Aorta (tissue), 5 donors: Measurements from ENCODE around the gene CD200. TPM values are rescaled to one million over a fixed set of nuclear protein-coding genes. Genes with fewer than 3 reads are reported as not detected.
"Not testable (repeated sequence)": the region's sequence is repeated elsewhere in the genome, so short reads cannot be mapped to it uniquely, and the experiment has no call there.

Source experiments
- ATAC-seq: fragments of 200-7000 bp; cut with Tn5 transposase; one replicate; pipeline ENCODE4 v1.9.1; 2022; ENCODE audit warnings: moderate library complexity; ENCODE audit not compliant: low FRiP score
- DNase-seq, 2 donors: peaks; one replicate each; pipeline ENCODE4 v3.0.0-alpha.2; 2020
- H3K27ac ChIP-seq, 2 donors: one replicate each; pipeline ENCODE4 v1.5.1; 2013; ENCODE audit warnings: low read length in 2 of 2, mild to moderate bottlenecking in 2 of 2, moderate library complexity in 2 of 2, control low read depth in 1 of 2, inconsistent platforms in 1 of 2, low read depth in 1 of 2
- H3K27me3 ChIP-seq, 2 donors: one replicate each; pipeline ENCODE4 v1.6.1; 2013; ENCODE audit warnings: control low read depth in 1 of 2, low read length in 1 of 2, mild to moderate bottlenecking in 1 of 2, moderate library complexity in 1 of 2; ENCODE audit not compliant: insufficient read depth in 2 of 2, control insufficient read depth in 1 of 2
- H3K36me3 ChIP-seq, 2 donors: one replicate each; pipeline ENCODE4 v1.6.1; 2013; ENCODE audit warnings: control low read depth in 1 of 2, low read length in 1 of 2, mild to moderate bottlenecking in 1 of 2; ENCODE audit not compliant: insufficient read depth in 2 of 2, control insufficient read depth in 1 of 2
- H3K4me1 ChIP-seq, 2 donors: one replicate each; pipeline ENCODE4 v1.6.1; 2013; ENCODE audit warnings: low read length in 2 of 2, control low read depth in 1 of 2, mild to moderate bottlenecking in 1 of 2, moderate library complexity in 1 of 2; ENCODE audit not compliant: insufficient read depth in 2 of 2, control insufficient read depth in 1 of 2
- H3K4me3 ChIP-seq, 2 donors: one replicate each; pipeline ENCODE4 v1.5.1; 2013; ENCODE audit warnings: low read length in 2 of 2, control low read depth in 1 of 2, mild to moderate bottlenecking in 1 of 2
- H3K9me3 ChIP-seq: one replicate; pipeline ENCODE4 v1.6.1; 2013; ENCODE audit warnings: mild to moderate bottlenecking, low read length; ENCODE audit not compliant: control insufficient read depth
- WGBS, 2 donors: extraction: QIAGEN DNeasy Blood & Tissue Kit; methylation state at CpG; one replicate each; pipeline ENCODE4 v1.1.7; 2013; 5-methylcytosine and 5-hydroxymethylcytosine counted together
- intact Hi-C, 2 donors: fragments of 100-400 bp; cut with DNase I; formaldehyde crosslinking; loops; one replicate each; pipeline versions ENCODE4 v1.14.2 to v1.15.0; 2022
- polyA plus RNA-seq, 2 donors: library from polyadenylated mRNA; stranded (reverse); fragments of 200-250 nt; gene quantifications; one replicate each; pipeline ENCODE4 v1.2.3, GENCODE V29; 2013
- total RNA-seq, 2 donors: library from RNA; stranded (reverse); fragmentation: NEBNext Ultra II Directional; extraction: Animal tissue kit (Norgen Biotek cat#: 25700); gene quantifications; one replicate each; pipeline ENCODE4 v1.2.1, GENCODE V29; 2021
- donor health status: healthy with polysubstance abuse.
- donor health status: Bipolar disorder and iron deficiency.
- donor health status: DM: no; HTN: no; CAD: no.
- donor health status: DM: no; HTN: no; CAD: no.
- donor health status: DM: yes; HTN: yes; CAD: no.

CD200 gene
- total and polyA plus RNA-seq, 4 donors, result 15.8 to 45.3 (median 29.9) TPM

DNA sequence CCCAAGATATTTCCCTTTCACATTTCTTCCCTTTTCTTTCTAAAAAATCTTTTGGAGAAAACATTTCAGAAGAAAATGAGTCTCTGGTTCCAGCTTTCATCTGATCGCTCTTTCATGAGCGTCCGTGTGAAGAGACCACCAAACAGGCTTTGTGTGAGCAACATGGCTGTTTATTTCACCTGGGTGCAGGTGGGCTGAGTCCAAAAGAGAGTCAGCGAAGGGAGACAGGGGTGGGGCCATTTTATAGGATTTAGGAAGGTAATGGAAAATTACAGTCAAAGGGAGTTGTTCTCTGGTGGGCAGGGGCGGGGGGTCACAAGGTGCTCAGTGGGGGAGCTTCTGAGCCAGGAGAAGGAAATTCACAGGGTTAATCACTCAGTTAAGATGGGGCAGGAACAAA is 67.4 kb downstream of the CD200 start:
- WGBS, 2 donors, result 97 to 98% methylated on average over 5 of the region's 5 CpGs

DNA sequence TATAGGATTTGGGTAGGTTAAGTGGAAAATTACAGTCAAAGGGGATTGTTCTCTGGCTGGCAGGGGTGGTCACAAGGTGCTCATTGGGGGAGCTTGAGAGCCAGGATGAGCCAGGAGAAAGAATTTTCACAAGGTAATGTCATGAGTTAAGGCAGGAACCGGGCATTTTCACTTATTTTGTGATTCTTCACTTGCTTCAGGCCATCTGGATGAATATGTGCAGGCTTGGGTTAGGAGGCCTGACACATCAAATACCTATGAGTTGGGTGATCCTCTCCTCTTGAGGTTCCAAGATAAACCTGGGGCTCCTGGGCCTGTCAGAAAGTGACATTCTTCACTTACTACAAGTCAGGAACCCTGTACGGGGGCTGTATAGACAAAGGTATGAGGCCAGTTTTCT is 68.7 kb downstream of the CD200 start:
- H3K4me1 ChIP-seq, result no peaks in the 10 kb centered on the region

More for the DNA sequence above, 67.4 kb downstream of the CD200 start:
- intact Hi-C loops, DNase-seq, ATAC-seq, H3K9me3 ChIP-seq, H3K27ac ChIP-seq, H3K4me1 ChIP-seq, H3K27me3 ChIP-seq, H3K4me3 ChIP-seq, H3K36me3 ChIP-seq: not testable (repeated sequence)

DNA sequence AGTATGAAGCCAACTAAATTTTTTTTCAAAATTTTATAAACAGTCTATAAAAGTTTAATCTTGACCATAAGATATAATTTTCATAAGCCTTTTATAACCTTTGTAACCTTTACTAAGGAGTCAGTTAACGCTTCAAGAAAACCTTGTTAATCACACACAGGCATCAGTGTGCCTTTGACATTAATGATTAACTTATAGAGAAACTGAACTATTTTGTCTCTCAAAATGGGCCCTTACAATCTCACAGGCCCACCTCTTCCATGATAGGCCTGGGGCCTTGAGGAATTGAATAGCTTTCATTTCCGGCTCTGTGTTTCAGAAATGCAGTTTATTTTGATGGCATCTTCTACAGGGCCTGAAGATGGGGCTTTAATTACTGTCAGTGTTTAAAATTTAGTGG is 70.1 kb downstream of the CD200 start:
- no peak overlapping the region for H3K4me3 ChIP-seq
- H3K27ac ChIP-seq, result no peak overlapping the region
- peaks cover 0 to 8% of the 10 kb centered on the region in 2 donors for H3K4me1 ChIP-seq
- ATAC-seq, result no peak
- no peaks in the 10 kb centered on the region for H3K9me3 ChIP-seq
- H3K36me3 ChIP-seq, result no peaks in the 10 kb centered on the region
- no peaks in the 10 kb centered on the region for H3K27me3 ChIP-seq
- intact Hi-C loops, result no loop called here
- 94 to 98% methylated on average over 2 of the region's 2 CpGs for WGBS, 2 donors
- no peak for DNase-seq

More for the DNA sequence above, 68.7 kb downstream of the CD200 start:
- 75 to 82% methylated on average over 2 of the region's 2 CpGs for WGBS, 2 donors
- H3K36me3 ChIP-seq, result no peaks in the 10 kb centered on the region
- H3K27me3 ChIP-seq, result no peaks in the 10 kb centered on the region
- DNase-seq, result no peak
- H3K9me3 ChIP-seq, result no peaks in the 10 kb centered on the region
- no peak overlapping the region for H3K4me3 ChIP-seq
- intact Hi-C loops, result no loop called here
- no peak overlapping the region for H3K27ac ChIP-seq
- no peak for ATAC-seq

DNA sequence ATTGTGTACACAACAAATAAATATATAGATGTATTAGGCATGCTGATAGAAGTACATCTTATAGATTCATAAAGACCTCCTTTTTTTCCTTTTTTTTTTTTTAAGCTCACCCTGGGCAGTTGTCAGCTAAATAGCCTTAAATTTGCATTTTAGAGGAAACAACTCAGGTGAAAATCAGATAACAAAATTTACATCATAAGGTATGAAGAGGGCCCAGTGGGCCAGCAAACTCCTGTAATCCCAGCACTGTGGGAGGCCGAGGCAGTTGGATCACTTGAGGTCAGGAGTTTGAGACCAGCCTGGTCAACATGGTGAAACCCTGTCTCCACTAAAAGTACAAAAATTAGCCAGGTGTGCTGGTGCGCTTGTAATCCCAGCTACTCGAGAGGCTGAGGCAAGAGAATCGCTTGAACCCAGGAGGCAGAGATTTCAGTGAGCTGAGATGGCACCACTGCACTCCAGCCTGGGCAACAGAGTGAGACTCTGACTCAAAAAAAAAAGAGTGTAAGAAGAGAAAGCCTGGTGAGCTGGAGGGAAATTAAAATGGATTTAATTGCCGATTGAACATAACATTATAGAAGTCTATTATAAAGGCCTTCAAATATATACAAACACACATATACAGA is 72.1 kb downstream of the CD200 start:
- H3K4me1 ChIP-seq, DNase-seq, H3K9me3 ChIP-seq, H3K27me3 ChIP-seq, H3K27ac ChIP-seq, H3K4me3 ChIP-seq, H3K36me3 ChIP-seq, ATAC-seq: not testable (repeated sequence)
- intact Hi-C loops, result loop anchor here in 1 of 2 donors (5.0 kb wide), 2 partner anchors 42 to 68 kb away; no protein-coding TSS in a partner anchor
- 91 to 94% methylated on average over 5 of the region's 5 CpGs for WGBS, 2 donors

DNA sequence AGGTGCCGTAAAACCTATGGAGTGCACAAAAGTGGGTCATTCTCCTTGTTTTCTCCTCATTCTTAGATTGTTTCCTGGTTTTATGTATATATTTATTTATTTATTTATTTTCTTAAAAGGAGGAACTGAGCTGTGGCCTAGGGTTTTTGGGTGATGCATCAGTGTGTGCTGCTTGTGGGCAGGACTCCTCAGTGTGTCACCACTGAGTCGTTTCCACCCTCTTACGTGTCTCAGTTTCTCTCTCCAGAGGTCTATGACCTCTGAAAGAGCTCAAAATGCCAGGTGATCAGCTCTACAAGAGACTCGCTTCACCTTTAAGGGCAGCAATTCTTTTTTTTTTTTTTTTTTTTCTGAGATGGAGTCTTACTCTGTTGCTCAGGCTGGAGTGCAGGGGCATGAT is 72.9 kb downstream of the CD200 start:
- no peaks in the 10 kb centered on the region for H3K27me3 ChIP-seq
- ATAC-seq, result no peak
- H3K9me3 ChIP-seq, result no peaks in the 10 kb centered on the region
- H3K36me3 ChIP-seq, result no peaks in the 10 kb centered on the region
- intact Hi-C loops, result loop anchor here in 1 of 2 donors (5.0 kb wide), 2 partner anchors 41 to 69 kb away; no protein-coding TSS in a partner anchor
- DNase-seq, result no peak
- H3K4me1 ChIP-seq, result peaks cover 0 to 8% of the 10 kb centered on the region in 2 donors
- H3K4me3 ChIP-seq, result no peak overlapping the region
- WGBS, 2 donors, result 85 to 90% methylated on average over 4 of the region's 4 CpGs
- no peak overlapping the region for H3K27ac ChIP-seq

DNA sequence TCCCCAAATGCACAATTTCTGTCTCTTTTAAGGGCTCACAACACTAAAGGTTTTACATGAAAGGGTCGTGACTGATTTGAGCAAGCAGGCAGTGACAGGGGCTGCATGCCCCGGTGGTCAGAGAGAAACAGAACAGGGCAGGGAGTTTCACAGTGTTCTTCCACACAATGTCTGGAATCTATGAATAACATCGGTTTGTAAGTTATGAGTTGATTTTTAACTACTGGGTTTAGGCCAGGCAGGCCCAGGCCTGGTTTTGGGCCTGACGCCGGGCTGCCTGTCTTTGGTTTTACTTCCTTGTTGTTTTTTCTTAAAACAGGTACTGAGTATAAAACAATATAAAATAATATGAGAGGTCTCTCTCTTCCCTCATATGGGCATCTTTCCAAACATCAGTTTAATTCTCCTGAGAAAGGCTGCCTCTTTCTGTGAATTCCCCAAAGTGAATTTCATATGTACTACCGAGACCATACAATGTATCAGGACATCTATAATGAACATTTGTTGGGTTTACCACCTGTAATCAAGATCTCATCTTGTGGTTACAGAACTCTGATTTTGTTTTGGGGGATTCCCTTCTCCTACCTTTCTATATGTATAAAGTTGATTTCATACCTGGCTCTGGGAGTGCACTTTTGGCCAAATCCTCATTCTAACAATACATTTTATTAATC is 74.4 kb downstream of the CD200 start:
- WGBS, 2 donors, result 10 to 12% methylated on average over 6 of the region's 6 CpGs
- peaks cover 2 to 8% of the 10 kb centered on the region in 2 donors for H3K4me1 ChIP-seq
- H3K27me3 ChIP-seq, result no peaks in the 10 kb centered on the region
- ATAC-seq (no peak), DNase-seq (no peak)
- H3K27ac ChIP-seq, result peak overlapping the region; percentile 67 to 87
- H3K36me3 ChIP-seq, result no peaks in the 10 kb centered on the region
- H3K4me3 ChIP-seq, result no peak overlapping the region
- H3K9me3 ChIP-seq, result no peaks in the 10 kb centered on the region
- intact Hi-C loops, result loop anchor here in 1 of 2 donors (5.0 kb wide), 2 partner anchors 40 to 70 kb away; no protein-coding TSS in a partner anchor

DNA sequence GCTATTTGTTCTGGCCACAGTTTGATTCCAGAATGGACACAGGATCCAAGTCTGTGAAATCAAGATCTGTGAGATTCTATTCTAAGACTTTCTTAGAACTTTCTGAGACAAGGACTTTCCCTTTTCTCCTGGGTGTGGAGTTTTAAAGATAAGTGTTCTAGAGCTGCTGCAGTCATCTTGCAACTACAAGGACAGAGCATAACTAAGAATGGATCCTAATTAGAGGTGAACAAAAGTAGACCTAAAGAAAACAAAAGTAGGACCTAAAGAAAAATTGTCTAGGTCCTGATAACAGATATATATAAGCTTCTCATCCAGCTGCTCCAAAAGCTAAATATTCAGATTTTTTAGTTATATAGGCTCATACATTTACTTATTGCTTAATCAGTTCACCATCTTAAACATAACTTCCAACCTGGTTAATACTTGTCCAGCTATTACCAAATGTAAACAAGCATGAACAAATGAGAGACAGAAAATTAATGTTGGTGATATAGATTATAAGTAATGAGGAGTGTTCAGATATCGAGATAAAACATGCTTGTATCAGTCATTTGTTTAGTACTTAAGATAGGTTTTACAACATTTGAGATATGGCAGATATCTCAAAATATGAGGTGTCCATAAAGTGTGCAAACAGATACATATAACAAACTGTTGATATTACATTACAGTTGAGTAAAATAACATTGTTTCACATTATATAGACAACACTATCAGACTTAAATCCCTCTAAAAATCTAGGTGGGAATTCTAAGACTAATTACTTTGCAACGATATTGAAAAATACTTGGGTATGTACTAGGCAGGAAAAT is 75.1 kb downstream of the CD200 start:
- ATAC-seq, result no peak
- DNase-seq, result no peak
- Histone ChIP-seq H3K27ac (peak overlapping the region in 1 of 2 donors; percentile 87), H3K27me3 (no peaks in the 10 kb centered on the region), H3K9me3 (no peaks in the 10 kb centered on the region), H3K4me3 (no peak overlapping the region), H3K36me3 (no peaks in the 10 kb centered on the region), H3K4me1 (peaks cover 2 to 8% of the 10 kb centered on the region in 2 donors)
- WGBS, 2 donors, result 96 to 97% methylated on average over 2 of the region's 2 CpGs
- intact Hi-C loops, result loop anchor here in 1 of 2 donors (5.0 kb wide), 2 partner anchors 39 to 71 kb away; no protein-coding TSS in a partner anchor

DNA sequence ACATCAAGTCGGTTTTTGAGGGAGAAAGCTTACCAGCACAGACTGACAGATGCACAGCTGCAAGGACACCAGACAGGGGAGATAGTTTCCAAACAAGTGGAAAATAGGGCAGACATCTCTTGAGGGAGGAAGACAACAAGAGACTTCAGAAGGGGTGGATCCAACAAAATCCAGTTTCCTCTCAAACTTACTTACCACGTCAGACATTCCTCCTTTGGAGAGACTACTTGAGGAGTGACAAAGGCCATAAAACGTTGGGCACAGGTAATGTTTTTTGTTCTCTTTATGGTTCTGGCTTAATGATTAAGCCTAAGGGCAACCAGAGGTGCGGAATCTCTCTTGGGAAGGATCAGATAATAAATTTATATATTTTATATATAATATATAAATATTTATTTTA is 76.1 kb downstream of the CD200 start:
- intact Hi-C loops, result loop anchor here in 1 of 2 donors (5.0 kb wide), 2 partner anchors 38 to 72 kb away; no protein-coding TSS in a partner anchor
- no peak for ATAC-seq
- no peak overlapping the region for H3K27ac ChIP-seq
- WGBS, 2 donors, result 87 to 91% methylated on average over 4 of the region's 4 CpGs
- H3K36me3 ChIP-seq, result no peaks in the 10 kb centered on the region
- H3K4me1 ChIP-seq, result peaks cover 2 to 8% of the 10 kb centered on the region in 2 donors
- H3K9me3 ChIP-seq, result no peaks in the 10 kb centered on the region
- DNase-seq, result no peak
- no peak overlapping the region for H3K4me3 ChIP-seq
- H3K27me3 ChIP-seq, result no peaks in the 10 kb centered on the region
